GM12864 (cell line): ENCODE data around the gene ARRDC4.

Experiments used
- DNase-seq: peaks from one replicate; pipeline ENCODE4 v3.0.0-alpha.2; 2011; ENCODE audit warnings: low read depth
- H3K4me3 ChIP-seq: 2 replicates; pipeline ENCODE4 v1.5.1; 2011; ENCODE audit warnings: mild to moderate bottlenecking, low read depth, low read length, control low read depth
- CTCF ChIP-seq: IDR thresholded peaks from 2 replicates; pipeline ENCODE4 v1.5.1; 2011; ENCODE audit warnings: low read depth, mild to moderate bottlenecking, moderate library complexity, low read length, control low read depth, inconsistent platforms; ENCODE audit errors: missing control alignments

Gene ARRDC4

GRCh38 chr15:98003518-98003917 is 43.0 kb downstream of the ARRDC4 start:
- DNase-seq, result no peak
- no peak overlapping the region for H3K4me3 ChIP-seq
- TF ChIP-seq CTCF, result no peak

- DNase-seq, result no peak
- H3K4me3 ChIP-seq, result no peak overlapping the region
- no peak for TF ChIP-seq CTCF
These were observed 43.5 kb downstream of the ARRDC4 start for GRCh38 chr15:98003996-98004395.

GRCh38 chr15:98005659-98006058 is 45.2 kb downstream of the ARRDC4 start:
- H3K4me3 ChIP-seq, result no peak overlapping the region
- no peak for DNase-seq
- no peak for TF ChIP-seq CTCF

- no peak for TF ChIP-seq CTCF
- DNase-seq, result no peak
- H3K4me3 ChIP-seq, result no peak overlapping the region
These were observed 48.7 kb downstream of the ARRDC4 start for GRCh38 chr15:98009169-98009568.

- no peak overlapping the region for H3K4me3 ChIP-seq
- no peak for DNase-seq
- no peak for TF ChIP-seq CTCF
These were observed 49.5 kb downstream of the ARRDC4 start for GRCh38 chr15:98009971-98010370.

GRCh38 chr15:98012354-98012753 is 51.9 kb downstream of the ARRDC4 start:
- no peak for DNase-seq
- H3K4me3 ChIP-seq, result no peak overlapping the region
- no peak for TF ChIP-seq CTCF

GRCh38 chr15:98013631-98014030 is 53.1 kb downstream of the ARRDC4 start:
- no peak for TF ChIP-seq CTCF
- no peak for DNase-seq
- H3K4me3 ChIP-seq, result no peak overlapping the region
